HCT116 (cell line): ENCODE measurements around the gene TM9SF1. TPM values are rescaled to one million over a fixed set of nuclear protein-coding genes. Genes with fewer than 3 reads are reported as not detected.

Source experiments
- ATAC-seq: fragments of 200-7000 bp; cut with Tn5 transposase; 2 replicates; pipeline ENCODE4 v1.9.1; 2020; ENCODE audit warnings: mild to moderate bottlenecking, moderate library complexity
- BruUV-seq: library from RNA; stranded (reverse); fragments of 400-500 nt; replicated peaks from 2 replicates; lab custom pipeline; 2021; lab: Mats Ljungman, UMichigan
- CTCF ChIA-PET: fragments of 300-600 bp; sonication (Branson Sonifier 250); formaldehyde crosslinking; loops from one replicate; lab custom pipeline; 2021; ENCODE audit warnings: antibody characterized with exemption; lab: Charles Lee
- POLR2A ChIA-PET: fragments of 300-600, 350-600 bp; sonication (Branson Sonifier 250); formaldehyde crosslinking; loops from one replicate; lab custom pipeline; 2021; ENCODE audit warnings: antibody characterized with exemption; lab: Charles Lee
- RAD21 ChIA-PET, 2 experiments: fragments of 300-600 bp; sonication (Branson Sonifier 250); formaldehyde crosslinking; loops; one replicate each; lab custom pipeline; 2023; ENCODE audit warnings: low total read pairs in 2 of 2; ENCODE audit not compliant: uncharacterized antibody in 2 of 2, unreplicated experiment in 2 of 2, low non-redundant PET in 1 of 2; lab: Charles Lee
- DNase-seq: peaks from one replicate; pipeline ENCODE4 v3.0.0-alpha.2; 2010; ENCODE audit warnings: low read depth, low spot score
- H2AFZ ChIP-seq: fragments of 200-600 bp; shearing (Covaris generic), sonication (generic); 2 replicates; pipeline ENCODE4 v1.6.1; 2017; ENCODE audit warnings: low read depth, mixed run types, mixed read lengths, antibody characterized with exemption, low read length; ENCODE audit not compliant: poor library complexity, severe bottlenecking
- H3K27ac ChIP-seq: 2 replicates; pipeline ENCODE4 v1.5.1; 2012; ENCODE audit warnings: low read depth, low read length
- H3K27me3 ChIP-seq: fragments of 200-600 bp; sonication (generic); 2 replicates; pipeline ENCODE4 v1.6.1; 2016; ENCODE audit warnings: mixed run types, low read length, mixed read lengths; ENCODE audit not compliant: insufficient read depth
- H3K36me3 ChIP-seq, 2 experiments: fragments of 200-500 bp in 1 of 2; fragments of 200-600 bp in 1 of 2; sonication (Bioruptor generic) in 1 of 2; sonication (generic) in 1 of 2; 2 replicates each; pipeline versions ENCODE4 v1.5.1 to v1.6.1; 2014 to 2016; ENCODE audit warnings: low read length in 2 of 2, inconsistent platforms in 1 of 2, mixed read lengths in 1 of 2, mixed run types in 1 of 2; ENCODE audit not compliant: insufficient read depth in 2 of 2, control insufficient read depth in 1 of 2
- H3K4me1 ChIP-seq, 2 experiments: fragments of 200-600 bp in 1 of 2; sonication (generic) in 1 of 2; 2 replicates each; pipeline versions ENCODE4 v1.5.1 to v1.6.1; 2012 to 2017; ENCODE audit warnings: low read length in 2 of 2, inconsistent platforms in 1 of 2, mild to moderate bottlenecking in 1 of 2, mixed read lengths in 1 of 2, mixed run types in 1 of 2, moderate library complexity in 1 of 2; ENCODE audit not compliant: insufficient read depth in 2 of 2, control insufficient read depth in 1 of 2
- H3K4me2 ChIP-seq: fragments of 200-600 bp; sonication (generic); 2 replicates; pipeline ENCODE4 v1.6.1; 2017; ENCODE audit warnings: mixed run types, low read length, mixed read lengths
- H3K4me3 ChIP-seq, 2 experiments: fragments of 200-600 bp in 1 of 2; sonication (generic) in 1 of 2; replicated peaks in 1 of 2; 2 replicates each; pipeline ENCODE4 v1.5.1; 2011 to 2016; ENCODE audit warnings: low read length in 2 of 2, control low read depth in 1 of 2, low read depth in 1 of 2, mild to moderate bottlenecking in 1 of 2, mixed read lengths in 1 of 2, mixed run types in 1 of 2
- H3K79me2 ChIP-seq: fragments of 200-600 bp; sonication (generic); 2 replicates; pipeline ENCODE4 v1.6.1; 2017; ENCODE audit warnings: mild to moderate bottlenecking, mixed run types, low read length, moderate library complexity, mixed read lengths; ENCODE audit not compliant: insufficient read depth
- H3K9ac ChIP-seq: fragments of 200-600 bp; sonication (generic); 2 replicates; pipeline ENCODE4 v1.6.1; 2016; ENCODE audit warnings: low read length, mixed read lengths
- H3K9me2 ChIP-seq: fragments of 200-600 bp; sonication (generic), shearing (Covaris generic); 2 replicates; pipeline ENCODE4 v1.6.1; 2017; ENCODE audit warnings: mixed run types, mild to moderate bottlenecking, moderate library complexity; ENCODE audit not compliant: insufficient read depth
- H3K9me3 ChIP-seq, 2 experiments: fragments of 200-500 bp in 1 of 2; fragments of 200-600 bp in 1 of 2; sonication (Bioruptor generic) in 1 of 2; sonication (generic) in 1 of 2; 2 replicates each; pipeline ENCODE4 v1.6.1; 2014 to 2017; ENCODE audit warnings: low read length in 2 of 2, mixed read lengths in 2 of 2, inconsistent platforms in 1 of 2, low read depth in 1 of 2, mild to moderate bottlenecking in 1 of 2, mixed run types in 1 of 2, moderate library complexity in 1 of 2; ENCODE audit not compliant: control insufficient read depth in 1 of 2, insufficient read depth in 1 of 2
- H4K20me1 ChIP-seq: fragments of 200-600 bp; sonication (generic), shearing (Covaris generic); 2 replicates; pipeline ENCODE4 v1.6.1; 2017; ENCODE audit warnings: mixed run types, mild to moderate bottlenecking, moderate library complexity; ENCODE audit not compliant: insufficient read depth
- CBX3 ChIP-seq: IDR thresholded peaks from 2 replicates; pipeline ENCODE4 v1.6.1; 2012; ENCODE audit warnings: low read depth
- ELF1 ChIP-seq: IDR thresholded peaks from 2 replicates; pipeline ENCODE4 v1.6.1; 2012; ENCODE audit warnings: low read depth, borderline replicate concordance
- EZH2 ChIP-seq: fragments of 200-600 bp; sonication (generic); IDR thresholded peaks from 2 replicates; pipeline ENCODE4 v1.6.1; 2017; ENCODE audit warnings: antibody characterized with exemption, mixed run types
- FOSL1 ChIP-seq: IDR thresholded peaks from 2 replicates; pipeline ENCODE4 v1.6.1; 2012; ENCODE audit warnings: low read depth
- POLR2A ChIP-seq: IDR thresholded peaks from 2 replicates; pipeline ENCODE4 v1.7.0; 2011; ENCODE audit warnings: borderline replicate concordance; ENCODE audit not compliant: insufficient read depth, insufficient read length; ENCODE audit errors: extremely low read depth
- RAD21 ChIP-seq: IDR thresholded peaks from 2 replicates; pipeline ENCODE4 v1.6.1; 2012; ENCODE audit warnings: low read depth, mild to moderate bottlenecking
- SP1 ChIP-seq: IDR thresholded peaks from 2 replicates; pipeline ENCODE4 v1.6.1; 2012; ENCODE audit warnings: low read depth
- SRF ChIP-seq: IDR thresholded peaks from 2 replicates; pipeline ENCODE4 v1.6.1; 2012; ENCODE audit warnings: low read depth
- ZFX ChIP-seq: fragments of 450-650 bp; IDR thresholded peaks from 2 replicates; pipeline ENCODE4 v1.6.1; 2017
- ZNF274 ChIP-seq: fragments of 200-500 bp; sonication (Bioruptor generic); IDR thresholded peaks from 2 replicates; pipeline ENCODE4 v1.6.1; 2014; ENCODE audit warnings: mild to moderate bottlenecking, low read depth, low read length, inconsistent platforms
- intact Hi-C: fragments of 100-400 bp; cut with micrococcal nuclease; formaldehyde crosslinking; loops from 2 replicates; pipeline ENCODE4 v1.10.0; 2022
- total RNA-seq: library from RNA; stranded (reverse); gene quantifications from one replicate; pipeline ENCODE4 v1.2.1, GENCODE V29; 2021; ENCODE audit not compliant: unreplicated experiment

The TM9SF1 gene
- total RNA-seq, 1 experiment from 2014 or later, result 35.2 TPM

DNA sequence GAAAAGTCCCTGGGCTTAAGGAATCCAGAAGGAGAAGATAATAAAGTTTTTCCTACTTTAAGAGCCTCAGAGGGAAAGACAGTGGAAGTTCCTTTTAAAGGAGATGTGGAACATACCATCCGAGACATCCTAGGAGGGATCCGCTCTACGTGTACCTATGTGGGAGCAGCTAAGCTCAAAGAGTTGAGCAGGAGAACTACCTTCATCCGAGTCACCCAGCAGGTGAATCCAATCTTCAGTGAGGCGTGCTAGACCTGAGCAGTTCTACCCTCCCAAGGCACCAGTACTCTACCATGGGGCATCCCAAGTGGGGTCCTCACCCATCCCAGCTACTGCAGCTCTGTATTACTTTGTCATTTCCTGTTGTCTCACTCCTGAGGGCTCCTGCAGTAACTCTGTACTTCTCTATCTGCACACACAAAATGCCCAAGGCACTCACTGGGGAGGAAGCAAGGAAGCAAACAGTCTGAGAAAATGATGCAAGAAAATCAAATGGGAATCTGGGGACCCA, 43.3 kb upstream of the TM9SF1 start:
- Histone ChIP-seq H3K27me3 (no peaks in the 10 kb centered on the region), H3K9me2 (no peaks in the 10 kb centered on the region), H3K4me3 (no peak overlapping the region), H2AFZ (no peak overlapping the region), H3K36me3 (peaks cover 45 to 59% of the 10 kb centered on the region in 2 experiments; a peak in 3 of 4 replicates), H3K4me2 (no peak overlapping the region), H3K9ac (no peak overlapping the region), H3K79me2 (peaks cover 37% of the 10 kb centered on the region), H4K20me1 (no peaks in the 10 kb centered on the region), H3K4me1 (peaks cover 12 to 41% of the 10 kb centered on the region in 2 experiments), H3K9me3 (no peaks in the 10 kb centered on the region), H3K27ac (no peak overlapping the region)
- no peak for DNase-seq
- BruUV-seq, result no TSS peak
- CTCF ChIA-PET, result interaction anchor here (1.1 kb wide), 1 partner anchor 193 kb away, joined by 3 read pairs; no protein-coding TSS in a partner anchor
- TF ChIP-seq ZFX (no peak), CBX3 (no peak), SP1 (no peak)
- POLR2A ChIA-PET, result interaction anchor here (1.1 kb wide), 1 partner anchor 33 kb away, joined by 3 read pairs; the partner anchor contains the start of gene RABGGTA
- RAD21 ChIA-PET, result no interaction called here
- ATAC-seq, result no peak
- intact Hi-C loops, result no loop called here

DNA sequence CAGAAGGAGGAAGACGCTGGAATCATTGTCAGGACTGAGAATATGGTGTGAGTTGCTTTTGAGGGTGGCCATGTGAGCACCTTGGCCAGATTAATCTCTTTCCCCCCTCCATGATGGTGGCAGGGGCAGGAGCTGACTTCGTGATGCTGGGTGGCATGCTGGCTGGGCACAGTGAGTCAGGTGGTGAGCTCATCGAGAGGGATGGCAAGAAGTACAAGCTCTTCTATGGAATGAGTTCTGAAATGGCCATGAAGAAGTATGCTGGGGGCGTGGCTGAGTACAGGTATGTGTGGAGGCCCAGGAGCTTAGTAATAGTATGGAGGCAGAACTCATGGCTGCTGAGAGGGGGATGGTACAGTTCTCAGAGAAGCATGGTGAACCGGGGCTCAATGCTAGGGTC, 42.9 kb upstream of the TM9SF1 start:
- ATAC-seq (no peak), DNase-seq (no peak)
- Histone ChIP-seq H3K4me2 (no peak overlapping the region), H3K4me3 (no peak overlapping the region), H3K36me3 (peaks cover 45 to 59% of the 10 kb centered on the region in 2 experiments; a peak in 3 of 4 replicates), H3K9me3 (no peaks in the 10 kb centered on the region), H3K27ac (no peak overlapping the region), H3K4me1 (peaks cover 11 to 41% of the 10 kb centered on the region in 2 experiments), H3K27me3 (no peaks in the 10 kb centered on the region), H4K20me1 (no peaks in the 10 kb centered on the region), H3K9ac (no peak overlapping the region), H3K79me2 (peaks cover 42% of the 10 kb centered on the region), H2AFZ (no peak overlapping the region), H3K9me2 (no peaks in the 10 kb centered on the region)
- ChIA-PET CTCF (interaction anchor here (0.9 to 1.1 kb wide), 2 partner anchors 33 to 193 kb away, joined by 3 read pairs; partner anchors contain the start of gene RABGGTA), RAD21 (no interaction called here), POLR2A (interaction anchor here (1.1 kb wide), 1 partner anchor 33 kb away, joined by 3 read pairs; the partner anchor contains the start of gene RABGGTA)
- BruUV-seq, result no TSS peak
- intact Hi-C loops, result no loop called here
- no peak for TF ChIP-seq SRF
- no peak for TF ChIP-seq ZNF274
- TF ChIP-seq EZH2, result no peak
- TF ChIP-seq ELF1, result no peak
- no peak for TF ChIP-seq FOSL1
- TF ChIP-seq POLR2A, result no peak
- no peak for TF ChIP-seq RAD21
